ENCODE data around the gene ANO7. TPM values are rescaled to one million over a fixed set of nuclear protein-coding genes. Genes with fewer than 3 reads are reported as not detected.

The ANO7 gene
- total RNA-seq, 4 donors from 2014 or later: 0.50 to 0.65 (median 0.60) TPM; not detected in 1

- TF ChIP-seq CTCF (IDR thresholded peaks at IDR 0.05): no peak
- no peak for ATAC-seq (ENCODE audit: low FRiP score)
Measured at GRCh38 chr2:241173557-241173956, 14.9 kb upstream of the ANO7 start.

GRCh38 chr2:241177526-241178334, 10.7 kb upstream of the ANO7 start:
- DNase-seq (ENCODE audit: low spot score): no peak
- no peak for ATAC-seq (ENCODE audit: low FRiP score)
- no peak for TF ChIP-seq CTCF (IDR thresholded peaks at IDR 0.05)

More at GRCh38 chr2:241173557-241173956, 14.9 kb upstream of the ANO7 start:
- no peak for DNase-seq (ENCODE audit: low spot score)

- no peak for DNase-seq (ENCODE audit: low spot score)
- no peak for ATAC-seq (ENCODE audit: low FRiP score)
- TF ChIP-seq CTCF (IDR thresholded peaks at IDR 0.05): no peak
Measured at GRCh38 chr2:241178961-241179360, 9.5 kb upstream of the ANO7 start.

GRCh38 chr2:241179899-241180298, 8.6 kb upstream of the ANO7 start:
- ATAC-seq (ENCODE audit: low FRiP score): no peak
- DNase-seq (ENCODE audit: low spot score): no peak
- TF ChIP-seq CTCF (IDR thresholded peaks at IDR 0.05): no peak

GRCh38 chr2:241180495-241180894, 8.0 kb upstream of the ANO7 start:
- DNase-seq (ENCODE audit: low spot score): no peak
- TF ChIP-seq CTCF (IDR thresholded peaks at IDR 0.05): no peak
- ATAC-seq (ENCODE audit: low FRiP score): no peak

GRCh38 chr2:241182126-241182525, 6.4 kb upstream of the ANO7 start:
- ATAC-seq (ENCODE audit: low FRiP score): no peak
- DNase-seq (ENCODE audit: low spot score): no peak
- no peak for TF ChIP-seq CTCF (IDR thresholded peaks at IDR 0.05)

GRCh38 chr2:241182531-241183133, 5.8 kb upstream of the ANO7 start:
- TF ChIP-seq CTCF (IDR thresholded peaks at IDR 0.05): no peak
- ATAC-seq (ENCODE audit: low FRiP score): no peak
- no peak for DNase-seq (ENCODE audit: low spot score)

Data from omental fat pad (tissue), 4 donors.